ENCODE results near the gene ZC3HAV1L.

ZC3HAV1L gene

GRCh38 chr7:139032473-139032872 is 3.4 kb downstream of the ZC3HAV1L start:
- ATAC-seq, result no peak
- TF ChIP-seq, protein P1, sequence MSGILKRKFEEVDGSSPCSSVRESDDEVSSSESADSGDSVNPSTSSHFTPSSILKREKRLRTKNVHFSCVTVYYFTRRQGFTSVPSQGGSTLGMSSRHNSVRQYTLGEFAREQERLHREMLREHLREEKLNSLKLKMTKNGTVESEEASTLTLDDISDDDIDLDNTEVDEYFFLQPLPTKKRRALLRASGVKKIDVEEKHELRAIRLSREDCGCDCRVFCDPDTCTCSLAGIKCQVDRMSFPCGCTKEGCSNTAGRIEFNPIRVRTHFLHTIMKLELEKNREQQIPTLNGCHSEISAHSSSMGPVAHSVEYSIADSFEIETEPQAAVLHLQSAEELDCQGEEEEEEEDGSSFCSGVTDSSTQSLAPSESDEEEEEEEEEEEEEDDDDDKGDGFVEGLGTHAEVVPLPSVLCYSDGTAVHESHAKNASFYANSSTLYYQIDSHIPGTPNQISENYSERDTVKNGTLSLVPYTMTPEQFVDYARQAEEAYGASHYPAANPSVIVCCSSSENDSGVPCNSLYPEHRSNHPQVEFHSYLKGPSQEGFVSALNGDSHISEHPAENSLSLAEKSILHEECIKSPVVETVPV (CRISPR knock-in tag; IDR thresholded peaks at IDR 0.05), result no peak
- no peak for TF ChIP-seq TSHZ2 (CRISPR knock-in tag; IDR thresholded peaks at IDR 0.05)
- TF ChIP-seq ZNF8 (CRISPR knock-in tag; IDR thresholded peaks at IDR 0.05), result no peak
- TF ChIP-seq ZNF70 (CRISPR knock-in tag; IDR thresholded peaks at IDR 0.05), result no peak
- no peak for TF ChIP-seq TOX (CRISPR knock-in tag; IDR thresholded peaks at IDR 0.05; ENCODE audit: borderline replicate concordance)
- no peak for TF ChIP-seq CREB5 (CRISPR knock-in tag; IDR thresholded peaks at IDR 0.05; ENCODE audit: low read depth)
- no peak for TF ChIP-seq SNAI2 (CRISPR knock-in tag; IDR thresholded peaks at IDR 0.05)
- TF ChIP-seq OSR1 (CRISPR knock-in tag; IDR thresholded peaks at IDR 0.05), result no peak
- no peak for TF ChIP-seq CSDC2 (CRISPR knock-in tag; IDR thresholded peaks at IDR 0.05)
- no peak for TF ChIP-seq ZFP30 (CRISPR knock-in tag; IDR thresholded peaks at IDR 0.05)
- no peak for TF ChIP-seq GLIS3 (CRISPR knock-in tag; IDR thresholded peaks at IDR 0.05)
- TF ChIP-seq BACH2 (CRISPR knock-in tag; IDR thresholded peaks at IDR 0.05; ENCODE audit: borderline replicate concordance), result no peak
- TF ChIP-seq ZNF565 (CRISPR knock-in tag; conservative IDR thresholded peaks at IDR 0.05; ENCODE audit: low read depth), result no peak
- TF ChIP-seq ESRRG (CRISPR knock-in tag; IDR thresholded peaks at IDR 0.05), result no peak
- TF ChIP-seq PPARA (CRISPR knock-in tag; IDR thresholded peaks at IDR 0.05; ENCODE audit: borderline replicate concordance), result no peak
- TF ChIP-seq TCF4 (CRISPR knock-in tag; IDR thresholded peaks at IDR 0.05; ENCODE audit: borderline replicate concordance), result no peak
- TF ChIP-seq PATZ1 (CRISPR knock-in tag; IDR thresholded peaks at IDR 0.05; ENCODE audit: borderline replicate concordance), result no peak
- no peak for TF ChIP-seq POU6F1 (CRISPR knock-in tag; IDR thresholded peaks at IDR 0.05; ENCODE audit: borderline replicate concordance, low read depth)
- TF ChIP-seq ZFP3 (CRISPR knock-in tag; IDR thresholded peaks at IDR 0.05), result no peak
- no peak for TF ChIP-seq ISL1 (CRISPR knock-in tag; IDR thresholded peaks at IDR 0.05)

DNA sequence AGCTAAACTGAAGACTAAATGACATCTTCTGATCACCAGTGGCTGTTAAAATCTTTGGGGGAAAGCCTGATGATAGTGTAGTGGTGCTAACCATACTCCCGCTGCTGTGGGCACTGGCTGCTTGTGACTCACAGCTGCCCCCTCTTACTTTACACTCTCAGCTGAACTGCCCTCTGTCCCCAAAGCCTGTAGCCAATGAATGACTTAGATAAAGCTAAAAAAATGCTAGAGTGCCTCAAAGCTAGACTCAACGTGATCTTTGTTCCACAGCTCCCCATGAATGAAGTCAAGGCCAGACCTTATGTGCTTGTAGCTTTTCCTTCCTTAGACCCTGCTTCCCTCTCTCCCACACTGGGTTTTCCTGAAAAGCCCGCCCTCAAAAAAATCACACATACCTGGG is 6.5 kb downstream of the ZC3HAV1L start:
- no peak for ATAC-seq

More for the DNA sequence above, 6.5 kb downstream of the ZC3HAV1L start:
- TF ChIP-seq ZNF70 (CRISPR knock-in tag; IDR thresholded peaks at IDR 0.05), result no peak
- no peak for TF ChIP-seq TSHZ2 (CRISPR knock-in tag; IDR thresholded peaks at IDR 0.05)
- TF ChIP-seq ZFP3 (CRISPR knock-in tag; IDR thresholded peaks at IDR 0.05), result no peak
- no peak for TF ChIP-seq CSDC2 (CRISPR knock-in tag; IDR thresholded peaks at IDR 0.05)
- TF ChIP-seq GLIS3 (CRISPR knock-in tag; IDR thresholded peaks at IDR 0.05), result no peak
- no peak for TF ChIP-seq ZC3H10 (CRISPR knock-in tag; IDR thresholded peaks at IDR 0.05)
